Epithelial cell of esophagus (primary cell): ENCODE measurements around the gene INTS11.

Experiments
- DNase-seq: peaks from one replicate; pipeline ENCODE4 v3.0.0; 2010; ENCODE audit warnings: low read depth
- H3K4me3 ChIP-seq: 2 replicates; pipeline ENCODE4 v1.5.1; 2011; ENCODE audit warnings: mild to moderate bottlenecking, low read length, control low read depth
- CTCF ChIP-seq: IDR thresholded peaks from 2 replicates; pipeline ENCODE4 v1.5.1; 2011; ENCODE audit warnings: low read depth, mild to moderate bottlenecking, low read length, control low read depth, inconsistent platforms; ENCODE audit not compliant: insufficient read depth; ENCODE audit errors: missing control alignments

INTS11 gene

DNA sequence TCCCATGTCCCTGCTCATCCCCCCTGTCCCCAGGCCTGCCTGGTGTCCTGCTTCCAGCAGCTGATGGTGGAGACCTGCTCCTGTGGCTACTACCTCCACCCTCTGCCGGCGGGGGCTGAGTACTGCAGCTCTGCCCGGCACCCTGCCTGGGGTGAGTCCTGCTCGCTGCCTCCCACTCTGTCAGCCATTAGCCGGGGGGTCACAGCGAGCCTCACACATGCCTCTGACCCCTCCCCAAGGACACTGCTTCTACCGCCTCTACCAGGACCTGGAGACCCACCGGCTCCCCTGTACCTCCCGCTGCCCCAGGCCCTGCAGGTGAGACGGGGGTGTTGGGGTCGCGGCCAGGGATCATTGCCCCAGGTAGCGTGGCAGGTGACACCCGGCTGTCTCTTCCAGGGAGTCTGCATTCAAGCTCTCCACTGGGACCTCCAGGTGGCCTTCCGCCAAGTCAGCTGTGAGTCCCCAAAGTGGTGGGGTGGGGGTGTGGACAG is 34.2 kb downstream of the INTS11 start:
- H3K4me3 ChIP-seq, result no peak overlapping the region
- TF ChIP-seq CTCF, result peak; percentile 62
- peak; percentile 55 for DNase-seq

GRCh38 chr1:1287288-1288110 is 37.0 kb downstream of the INTS11 start:
- H3K4me3 ChIP-seq, result no peak overlapping the region
- no peak for DNase-seq
- TF ChIP-seq CTCF, result no peak

DNA sequence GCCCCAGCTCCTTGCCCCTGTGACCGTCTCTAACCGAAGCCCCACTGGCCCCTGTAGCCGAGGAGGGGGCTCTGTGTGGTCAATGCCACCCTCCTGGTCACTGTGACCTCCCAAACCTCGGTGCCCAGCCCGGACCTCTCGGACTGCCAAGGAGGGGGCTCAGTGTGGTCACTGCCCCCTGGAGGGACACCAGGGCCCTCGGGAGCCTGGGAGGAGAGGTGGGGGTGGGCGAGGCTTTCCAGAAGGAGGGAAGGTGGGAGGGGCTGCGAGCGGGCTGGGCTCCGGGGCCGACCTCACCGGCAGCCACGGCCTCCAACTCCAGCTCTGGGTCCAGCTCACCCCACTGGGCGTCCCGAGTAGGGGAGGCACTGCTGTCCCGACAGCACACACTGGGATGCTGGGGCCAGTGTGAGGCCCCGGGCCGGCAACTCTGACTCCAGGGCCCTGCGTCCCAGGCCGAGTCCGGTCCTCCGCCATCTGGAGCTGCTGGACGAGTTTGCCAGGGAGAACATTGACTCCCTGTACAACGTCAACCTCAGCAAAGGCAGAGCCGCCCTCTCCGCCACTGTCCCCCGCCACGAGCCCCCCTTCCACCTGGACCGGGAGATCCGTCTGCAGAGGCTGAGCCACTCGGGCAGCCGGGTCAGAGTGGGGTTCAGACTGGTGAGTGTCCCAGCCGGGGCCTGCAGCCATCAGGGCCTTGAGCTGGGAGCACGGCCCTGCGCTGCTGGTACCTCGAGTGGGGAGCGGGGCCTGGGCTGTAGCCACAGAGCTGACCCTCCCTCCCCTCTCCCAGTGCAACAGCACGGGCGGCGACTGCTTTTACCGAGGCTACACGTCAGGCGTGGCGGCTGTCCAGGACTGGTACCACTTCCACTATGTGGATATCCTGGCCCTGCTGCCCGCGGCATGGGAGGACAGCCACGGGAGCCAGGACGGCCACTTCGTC is 37.9 kb downstream of the INTS11 start:
- no peak for TF ChIP-seq CTCF
- no peak for DNase-seq
- no peak overlapping the region for H3K4me3 ChIP-seq

GRCh38 chr1:1285611-1286311 is 38.7 kb downstream of the INTS11 start:
- no peak for TF ChIP-seq CTCF
- no peak overlapping the region for H3K4me3 ChIP-seq
- no peak for DNase-seq

GRCh38 chr1:1285102-1285571 is 39.3 kb downstream of the INTS11 start:
- no peak for DNase-seq
- no peak overlapping the region for H3K4me3 ChIP-seq
- no peak for TF ChIP-seq CTCF
